Measurements from ENCODE around the gene DCST1. TPM values are rescaled to one million over a fixed set of nuclear protein-coding genes. Genes with fewer than 3 reads are reported as not detected.

DCST1 gene
- total RNA-seq, 1 experiment from 2014 or later: 0.22 TPM

DNA sequence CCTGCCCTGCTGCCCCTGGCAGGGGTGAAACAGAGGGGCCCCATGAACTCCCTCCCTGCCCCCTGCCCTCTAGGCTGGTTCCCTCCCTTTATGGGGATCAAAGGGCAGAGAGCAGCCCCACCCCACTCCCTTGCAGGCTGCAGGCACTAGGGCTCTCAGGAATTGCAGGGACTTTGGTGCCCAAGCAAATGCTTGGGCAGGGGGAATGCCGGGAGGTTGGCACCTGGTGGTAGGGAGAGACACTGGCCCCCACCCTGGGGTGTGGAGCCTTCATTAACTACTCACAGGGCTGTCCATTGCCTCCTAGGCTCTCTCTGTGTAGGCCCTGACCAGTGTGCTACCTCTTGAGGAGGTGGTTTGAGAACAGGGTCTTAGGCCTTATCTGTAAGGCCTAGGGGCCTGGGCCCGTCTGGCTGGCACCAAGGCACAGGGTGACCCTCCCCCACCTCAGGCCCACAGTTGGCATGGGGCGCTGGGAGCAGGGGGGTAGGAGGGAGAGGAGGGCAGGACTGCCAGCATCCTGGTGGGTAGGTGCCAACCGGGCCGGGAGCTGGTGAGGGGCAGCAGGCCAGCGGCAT, 26.3 kb upstream of the DCST1 start:
- H3K27ac ChIP-seq: no peak overlapping the region
- intact Hi-C loops (cut with micrococcal nuclease; ENCODE audit: unreplicated experiment): no loop called here

DNA sequence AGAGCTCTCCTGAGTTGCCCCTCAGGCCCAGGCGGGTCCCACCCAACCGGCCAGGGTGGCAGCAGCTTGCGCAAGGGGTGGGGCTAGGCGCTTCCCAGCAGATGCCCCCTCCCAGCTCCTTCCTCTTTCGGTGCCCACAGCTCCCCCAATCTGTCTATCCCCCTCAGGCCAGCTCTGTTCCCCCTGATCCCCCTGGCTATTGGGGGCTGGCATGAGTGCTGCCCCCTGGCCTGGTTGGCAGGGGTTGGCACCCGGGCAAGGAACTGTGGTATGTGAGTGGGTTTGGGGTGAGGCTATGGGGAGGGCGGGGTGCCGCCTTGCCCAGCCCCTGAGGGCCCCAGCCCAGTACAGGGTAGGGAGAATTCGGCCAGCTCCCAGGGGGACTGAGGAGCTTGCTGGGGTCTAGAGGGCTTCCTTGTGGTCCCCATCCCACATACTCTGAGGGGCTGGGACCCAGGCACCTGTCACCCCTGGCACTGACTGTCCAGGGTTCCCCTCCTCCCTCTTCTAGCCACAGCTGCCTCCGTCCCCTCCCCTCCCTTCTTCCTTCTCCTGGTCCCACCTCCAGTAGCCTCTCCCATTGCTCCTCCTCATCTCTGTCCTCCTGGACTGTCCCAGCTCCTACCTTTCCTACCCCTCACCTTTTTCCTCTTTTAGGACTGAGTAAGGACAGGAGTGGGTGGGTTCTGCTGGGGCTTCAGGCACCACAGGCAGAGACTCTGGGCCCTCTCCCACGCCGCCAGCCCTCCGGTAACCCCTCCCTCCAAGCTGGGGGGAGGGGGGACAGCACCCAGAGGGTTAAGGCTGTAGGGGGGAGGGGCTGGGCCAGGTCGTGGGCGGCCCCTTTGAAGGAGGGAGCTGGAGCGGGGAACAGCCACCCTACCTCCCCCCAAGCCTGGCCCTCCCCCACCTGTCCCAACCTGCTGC, 25.3 kb upstream of the DCST1 start:
- Histone ChIP-seq H3K9me2 (ENCODE audit: insufficient read depth) (no peaks in the 10 kb centered on the region), H3K27ac (no peak overlapping the region), H3K9me3 (ENCODE audit: insufficient read depth, low read depth) (no peaks in the 10 kb centered on the region), H3K4me3 (no peak overlapping the region), H3K4me2 (no peak overlapping the region), H3K4me1 (replicated peaks; ENCODE audit: insufficient read depth) (peaks cover 10% of the 10 kb centered on the region), H4K20me1 (ENCODE audit: insufficient read depth) (peaks cover 35% of the 10 kb centered on the region), H3F3A (ENCODE audit: insufficient read depth, low read depth) (peaks cover 24% of the 10 kb centered on the region), H3K79me2 (ENCODE audit: low read depth) (peaks cover 58% of the 10 kb centered on the region), H2AFZ (no peak overlapping the region), H3K36me3 (ENCODE audit: low read depth) (no peaks in the 10 kb centered on the region), H3K27me3 (ENCODE audit: insufficient read depth, low read depth) (no peaks in the 10 kb centered on the region)
- POLR2A ChIA-PET (ENCODE audit: unreplicated experiment): interaction anchor here (0.6 kb wide), 1 partner anchor 90 kb away, joined by 3 read pairs; no protein-coding TSS in a partner anchor
- BruUV-seq (replicated peaks): no TSS peak
- no peak for DNase-seq
- CTCF ChIA-PET: no interaction called here
- TF ChIP-seq, protein P1, sequence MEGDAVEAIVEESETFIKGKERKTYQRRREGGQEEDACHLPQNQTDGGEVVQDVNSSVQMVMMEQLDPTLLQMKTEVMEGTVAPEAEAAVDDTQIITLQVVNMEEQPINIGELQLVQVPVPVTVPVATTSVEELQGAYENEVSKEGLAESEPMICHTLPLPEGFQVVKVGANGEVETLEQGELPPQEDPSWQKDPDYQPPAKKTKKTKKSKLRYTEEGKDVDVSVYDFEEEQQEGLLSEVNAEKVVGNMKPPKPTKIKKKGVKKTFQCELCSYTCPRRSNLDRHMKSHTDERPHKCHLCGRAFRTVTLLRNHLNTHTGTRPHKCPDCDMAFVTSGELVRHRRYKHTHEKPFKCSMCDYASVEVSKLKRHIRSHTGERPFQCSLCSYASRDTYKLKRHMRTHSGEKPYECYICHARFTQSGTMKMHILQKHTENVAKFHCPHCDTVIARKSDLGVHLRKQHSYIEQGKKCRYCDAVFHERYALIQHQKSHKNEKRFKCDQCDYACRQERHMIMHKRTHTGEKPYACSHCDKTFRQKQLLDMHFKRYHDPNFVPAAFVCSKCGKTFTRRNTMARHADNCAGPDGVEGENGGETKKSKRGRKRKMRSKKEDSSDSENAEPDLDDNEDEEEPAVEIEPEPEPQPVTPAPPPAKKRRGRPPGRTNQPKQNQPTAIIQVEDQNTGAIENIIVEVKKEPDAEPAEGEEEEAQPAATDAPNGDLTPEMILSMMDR (conservative IDR thresholded peaks at IDR 0.05): no peak
- TF ChIP-seq EZH2 (IDR thresholded peaks at IDR 0.05; ENCODE audit: low read depth): no peak
- intact Hi-C loops (cut with micrococcal nuclease; ENCODE audit: unreplicated experiment): no loop called here

More for the DNA sequence above, 26.3 kb upstream of the DCST1 start:
- POLR2A ChIA-PET (ENCODE audit: unreplicated experiment): no interaction called here
- Histone ChIP-seq H3K4me1 (replicated peaks; ENCODE audit: insufficient read depth) (peaks cover 10% of the 10 kb centered on the region), H3K27me3 (ENCODE audit: insufficient read depth, low read depth) (no peaks in the 10 kb centered on the region), H4K20me1 (ENCODE audit: insufficient read depth) (peaks cover 28% of the 10 kb centered on the region), H3K36me3 (ENCODE audit: low read depth) (no peaks in the 10 kb centered on the region), H3K9me2 (ENCODE audit: insufficient read depth) (no peaks in the 10 kb centered on the region), H3K4me2 (no peak overlapping the region), H2AFZ (no peak overlapping the region), H3K4me3 (no peak overlapping the region), H3K79me2 (ENCODE audit: low read depth) (peaks cover 62% of the 10 kb centered on the region), H3F3A (ENCODE audit: insufficient read depth, low read depth) (peaks cover 18% of the 10 kb centered on the region), H3K9me3 (ENCODE audit: insufficient read depth, low read depth) (no peaks in the 10 kb centered on the region)
- CTCF ChIA-PET: no interaction called here
- TF ChIP-seq, protein P1 (conservative IDR thresholded peaks at IDR 0.05): no peak
- no peak for TF ChIP-seq EZH2 (IDR thresholded peaks at IDR 0.05; ENCODE audit: low read depth)
- no peak for DNase-seq
- no TSS peak for BruUV-seq (replicated peaks)

DNA sequence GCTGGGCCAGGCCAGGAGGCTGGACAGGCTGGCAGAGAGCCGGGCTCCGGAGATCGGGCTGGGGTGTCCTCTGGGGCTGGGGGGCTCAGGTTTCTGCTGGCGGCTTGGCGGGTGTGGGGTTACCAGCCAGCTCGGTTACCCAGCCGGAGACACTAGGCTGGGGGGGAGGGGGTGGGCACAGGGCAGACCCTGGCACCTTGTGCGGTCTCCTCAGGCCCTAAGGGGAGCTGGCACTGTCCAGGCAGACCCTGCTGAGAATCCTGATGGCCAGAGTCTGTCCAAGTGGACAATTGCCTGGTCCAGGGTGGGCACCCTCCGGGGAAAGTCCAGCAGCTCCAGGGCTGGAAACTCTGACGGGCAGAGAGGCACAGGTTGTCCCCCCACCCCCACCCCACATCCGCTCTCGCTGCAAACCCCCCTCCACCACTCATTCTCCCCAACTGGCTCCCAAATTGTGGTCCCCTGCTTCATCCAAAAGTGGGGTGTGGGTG, 24.4 kb upstream of the DCST1 start:
- peaks cover 49% of the 10 kb centered on the region for H3K79me2 ChIP-seq (ENCODE audit: low read depth)

More for the DNA sequence above, 24.4 kb upstream of the DCST1 start:
- POLR2A ChIA-PET (ENCODE audit: unreplicated experiment): no interaction called here
- Histone ChIP-seq H3F3A (ENCODE audit: insufficient read depth, low read depth) (peaks cover 26% of the 10 kb centered on the region), H3K4me1 (replicated peaks; ENCODE audit: insufficient read depth) (peaks cover 9% of the 10 kb centered on the region), H3K27ac (no peak overlapping the region), H3K9me2 (ENCODE audit: insufficient read depth) (no peaks in the 10 kb centered on the region), H2AFZ (no peak overlapping the region), H3K36me3 (ENCODE audit: low read depth) (no peaks in the 10 kb centered on the region), H3K27me3 (ENCODE audit: insufficient read depth, low read depth) (no peaks in the 10 kb centered on the region), H3K4me2 (no peak overlapping the region), H3K9me3 (ENCODE audit: insufficient read depth, low read depth) (no peaks in the 10 kb centered on the region), H4K20me1 (ENCODE audit: insufficient read depth) (peaks cover 36% of the 10 kb centered on the region), H3K4me3 (no peak overlapping the region)
- TF ChIP-seq, protein P1 (conservative IDR thresholded peaks at IDR 0.05): no peak
- no peak for TF ChIP-seq EZH2 (IDR thresholded peaks at IDR 0.05; ENCODE audit: low read depth)
- CTCF ChIA-PET: no interaction called here
- no TSS peak for BruUV-seq (replicated peaks)
- DNase-seq: no peak
- intact Hi-C loops (cut with micrococcal nuclease; ENCODE audit: unreplicated experiment): no loop called here
